Breast epithelium (tissue), 3 donors: ENCODE results near the gene CD300LF.

Experiments used
- POLR2A ChIP-seq: fragments of 450-650 bp; IDR thresholded peaks from one replicate; pipeline ENCODE4 v1.6.1; 2016; ENCODE audit warnings: antibody characterized with exemption, mild to moderate bottlenecking, moderate library complexity
- POLR2AphosphoS5 ChIP-seq, 3 donors: sonication (generic); formaldehyde crosslinking; IDR thresholded peaks; one replicate each; pipeline ENCODE4 v1.6.1; 2017; ENCODE audit warnings: antibody characterized with exemption in 3 of 3
- TF ChIP-seq, protein P1 (sequence below), 3 donors: fragments of 450-650 bp; IDR thresholded peaks; one replicate each; pipeline ENCODE4 v1.5.1; 2016 to 2017; ENCODE audit warnings: antibody characterized with exemption in 3 of 3, mild to moderate bottlenecking in 3 of 3, moderate library complexity in 3 of 3

DNA sequence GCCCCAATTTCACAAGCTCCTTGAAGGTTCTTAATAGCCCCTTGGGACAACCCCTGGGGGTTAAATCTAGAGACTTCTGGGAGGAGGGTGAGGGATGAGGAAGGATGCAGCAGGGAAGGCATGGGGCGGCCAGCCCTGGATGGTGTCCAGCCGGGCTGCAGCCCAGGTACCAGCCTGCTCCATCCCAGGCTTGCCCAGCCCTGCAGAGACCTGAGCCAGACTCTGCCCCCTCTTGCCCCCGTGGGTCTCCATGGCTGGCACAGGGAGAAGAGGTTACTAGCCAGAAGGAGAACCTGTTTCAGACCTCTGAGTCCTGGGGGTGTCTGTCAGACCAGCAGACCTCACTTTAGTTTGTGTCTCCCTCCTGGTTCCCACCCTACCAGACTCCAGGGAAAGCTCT is 44.2 kb upstream of the CD300LF start:
- TF ChIP-seq, protein P1, sequence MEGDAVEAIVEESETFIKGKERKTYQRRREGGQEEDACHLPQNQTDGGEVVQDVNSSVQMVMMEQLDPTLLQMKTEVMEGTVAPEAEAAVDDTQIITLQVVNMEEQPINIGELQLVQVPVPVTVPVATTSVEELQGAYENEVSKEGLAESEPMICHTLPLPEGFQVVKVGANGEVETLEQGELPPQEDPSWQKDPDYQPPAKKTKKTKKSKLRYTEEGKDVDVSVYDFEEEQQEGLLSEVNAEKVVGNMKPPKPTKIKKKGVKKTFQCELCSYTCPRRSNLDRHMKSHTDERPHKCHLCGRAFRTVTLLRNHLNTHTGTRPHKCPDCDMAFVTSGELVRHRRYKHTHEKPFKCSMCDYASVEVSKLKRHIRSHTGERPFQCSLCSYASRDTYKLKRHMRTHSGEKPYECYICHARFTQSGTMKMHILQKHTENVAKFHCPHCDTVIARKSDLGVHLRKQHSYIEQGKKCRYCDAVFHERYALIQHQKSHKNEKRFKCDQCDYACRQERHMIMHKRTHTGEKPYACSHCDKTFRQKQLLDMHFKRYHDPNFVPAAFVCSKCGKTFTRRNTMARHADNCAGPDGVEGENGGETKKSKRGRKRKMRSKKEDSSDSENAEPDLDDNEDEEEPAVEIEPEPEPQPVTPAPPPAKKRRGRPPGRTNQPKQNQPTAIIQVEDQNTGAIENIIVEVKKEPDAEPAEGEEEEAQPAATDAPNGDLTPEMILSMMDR (IDR thresholded peaks at IDR 0.05): no peak
- TF ChIP-seq POLR2A (no peak), POLR2AphosphoS5 (IDR thresholded peaks at IDR 0.05) (no peak)
